Prostate gland (tissue), 2 donors: ENCODE data around the gene INIP. TPM values are rescaled to one million over a fixed set of nuclear protein-coding genes. Genes with fewer than 3 reads are reported as not detected.

Source experiments
- DNase-seq: peaks from one replicate; pipeline ENCODE4 v3.0.0-alpha.2; 2019; ENCODE audit warnings: low spot score
- H3K27ac ChIP-seq, 2 donors: fragments of 200-600 bp; sonication (generic); 2 replicates each; pipeline ENCODE4 v1.5.1; 2017 to 2019
- H3K27me3 ChIP-seq: fragments of 200-600 bp; sonication (generic); replicated peaks from 2 replicates; pipeline ENCODE4 v1.5.1; 2019; ENCODE audit not compliant: insufficient read depth
- H3K36me3 ChIP-seq, 2 donors: fragments of 200-600 bp; sonication (generic); 1 replicate in 1 of 2; 2 replicates in 1 of 2; pipeline versions ENCODE4 v1.5.1 to v1.8.1; 2017 to 2019
- H3K4me1 ChIP-seq: fragments of 200-600 bp; sonication (generic); replicated peaks from 2 replicates; pipeline ENCODE4 v1.5.1; 2019
- H3K4me3 ChIP-seq, 2 donors: fragments of 200-600 bp; sonication (generic); 2 replicates each; pipeline ENCODE4 v1.5.1; 2017 to 2019
- H3K9me3 ChIP-seq: fragments of 200-600 bp; sonication (generic); 2 replicates; pipeline ENCODE4 v1.5.1; 2017
- POLR2A ChIP-seq: fragments of 450-650 bp; IDR thresholded peaks from one replicate; pipeline ENCODE4 v1.6.1; 2016; ENCODE audit warnings: antibody characterized with exemption, mild to moderate bottlenecking
- POLR2AphosphoS5 ChIP-seq: sonication (generic); formaldehyde crosslinking; IDR thresholded peaks from one replicate; pipeline ENCODE4 v1.6.1; 2017; ENCODE audit warnings: antibody characterized with exemption
- WGBS: methylation state at CpG from one replicate; pipeline ENCODE4 v1.1.5; 2018; 5-methylcytosine and 5-hydroxymethylcytosine counted together
- intact Hi-C: fragments of 100-400 bp; cut with DNase I; formaldehyde crosslinking; loops from one replicate; pipeline ENCODE4 v1.14.2; 2022
- total RNA-seq, 2 donors: library from RNA; depleted of rRNA; stranded (reverse); fragments of >200 nt; gene quantifications; one replicate each; pipeline ENCODE4 v1.1.0, GENCODE V29; 2016
- TF ChIP-seq, protein P1 (sequence below), 4 experiments: fragments of 200-600 bp in 2 of 4; fragments of 450-650 bp in 2 of 4; sonication (generic) in 2 of 4; IDR thresholded peaks; 1 replicate in 3 of 4; 2 replicates in 1 of 4; pipeline ENCODE4 v1.5.1; 2016 to 2019; ENCODE audit warnings: antibody characterized with exemption in 4 of 4, mild to moderate bottlenecking in 2 of 4, moderate library complexity in 2 of 4

The INIP gene
- total RNA-seq, 2 donors from 2014 or later, result 21.0 to 36.6 TPM

- 60% methylated on average over 2 of the region's 2 CpGs for WGBS
- intact Hi-C loops, result no loop called here
- Histone ChIP-seq H3K27ac (no peak overlapping the region), H3K4me1 (no peaks in the 10 kb centered on the region), H3K27me3 (no peaks in the 10 kb centered on the region), H3K4me3 (no peak overlapping the region), H3K36me3 (no peaks in the 10 kb centered on the region), H3K9me3 (no peaks in the 10 kb centered on the region)
- no peak for TF ChIP-seq POLR2A
- TF ChIP-seq, protein P1, sequence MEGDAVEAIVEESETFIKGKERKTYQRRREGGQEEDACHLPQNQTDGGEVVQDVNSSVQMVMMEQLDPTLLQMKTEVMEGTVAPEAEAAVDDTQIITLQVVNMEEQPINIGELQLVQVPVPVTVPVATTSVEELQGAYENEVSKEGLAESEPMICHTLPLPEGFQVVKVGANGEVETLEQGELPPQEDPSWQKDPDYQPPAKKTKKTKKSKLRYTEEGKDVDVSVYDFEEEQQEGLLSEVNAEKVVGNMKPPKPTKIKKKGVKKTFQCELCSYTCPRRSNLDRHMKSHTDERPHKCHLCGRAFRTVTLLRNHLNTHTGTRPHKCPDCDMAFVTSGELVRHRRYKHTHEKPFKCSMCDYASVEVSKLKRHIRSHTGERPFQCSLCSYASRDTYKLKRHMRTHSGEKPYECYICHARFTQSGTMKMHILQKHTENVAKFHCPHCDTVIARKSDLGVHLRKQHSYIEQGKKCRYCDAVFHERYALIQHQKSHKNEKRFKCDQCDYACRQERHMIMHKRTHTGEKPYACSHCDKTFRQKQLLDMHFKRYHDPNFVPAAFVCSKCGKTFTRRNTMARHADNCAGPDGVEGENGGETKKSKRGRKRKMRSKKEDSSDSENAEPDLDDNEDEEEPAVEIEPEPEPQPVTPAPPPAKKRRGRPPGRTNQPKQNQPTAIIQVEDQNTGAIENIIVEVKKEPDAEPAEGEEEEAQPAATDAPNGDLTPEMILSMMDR (IDR thresholded peaks at IDR 0.05), result no peak
- no peak for TF ChIP-seq POLR2AphosphoS5
- DNase-seq, result no peak
These were observed 48.6 kb downstream of the INIP start for GRCh38 chr9:112669326-112669725.

- WGBS, result 91% methylated on average over 4 of the region's 4 CpGs
- Histone ChIP-seq H3K4me1 (no peaks in the 10 kb centered on the region), H3K27me3 (no peaks in the 10 kb centered on the region), H3K4me3 (no peak overlapping the region), H3K9me3 (no peaks in the 10 kb centered on the region), H3K36me3 (no peaks in the 10 kb centered on the region), H3K27ac (no peak overlapping the region)
- no peak for TF ChIP-seq POLR2A
- TF ChIP-seq, protein P1 (IDR thresholded peaks at IDR 0.05), result no peak
- DNase-seq, result no peak
- intact Hi-C loops, result no loop called here
These were observed 52.6 kb downstream of the INIP start for GRCh38 chr9:112665347-112665746.

DNA sequence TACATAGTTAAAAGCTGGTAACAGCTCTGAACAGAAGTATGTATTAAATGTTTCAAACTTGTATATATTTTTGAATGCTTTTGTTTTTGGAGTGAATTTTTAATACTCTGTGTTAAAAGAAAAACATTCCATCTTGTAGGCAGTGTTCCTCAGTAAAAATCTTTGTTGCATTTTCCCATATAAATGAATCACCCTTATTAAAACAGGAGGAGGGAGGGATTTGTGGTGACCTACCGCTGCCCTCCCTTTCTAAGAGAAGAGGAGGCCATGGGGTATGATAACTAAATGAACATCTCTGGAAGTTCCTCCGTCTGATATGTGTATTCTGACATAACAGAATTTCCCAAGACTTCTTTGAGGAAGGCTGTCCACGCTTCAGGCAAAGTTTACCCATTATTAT is 53.4 kb downstream of the INIP start:
- no peak overlapping the region for H3K4me3 ChIP-seq
- no peaks in the 10 kb centered on the region for H3K4me1 ChIP-seq
- TF ChIP-seq, protein P1 (IDR thresholded peaks at IDR 0.05), result no peak
- TF ChIP-seq POLR2AphosphoS5, result no peak
- TF ChIP-seq POLR2A, result no peak
- no peak overlapping the region for H3K27ac ChIP-seq
- H3K27me3 ChIP-seq, result no peaks in the 10 kb centered on the region
- intact Hi-C loops, result no loop called here
- 73% methylated on average over 3 of the region's 3 CpGs for WGBS
- no peaks in the 10 kb centered on the region for H3K36me3 ChIP-seq
- DNase-seq, result no peak
- H3K9me3 ChIP-seq, result no peaks in the 10 kb centered on the region

DNA sequence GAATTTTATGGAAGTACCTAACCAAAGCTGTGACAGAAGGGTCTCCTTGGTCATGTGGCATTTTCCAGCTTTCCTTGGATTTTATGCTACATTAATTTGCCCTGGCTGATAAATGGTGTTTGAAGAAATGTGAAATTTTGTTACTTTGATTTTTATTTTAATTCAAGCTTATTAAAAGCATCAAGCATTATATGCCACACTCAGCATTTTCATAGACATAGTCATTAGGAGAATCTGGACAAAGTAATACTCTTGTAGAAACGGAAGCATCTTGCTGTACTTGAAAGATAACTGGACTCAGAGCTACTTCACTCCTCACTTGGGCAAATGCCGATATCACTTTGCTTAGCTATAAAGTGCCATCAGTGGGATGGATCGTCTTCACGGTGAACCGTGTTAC is 54.2 kb downstream of the INIP start:
- no peak overlapping the region for H3K4me3 ChIP-seq
- no peaks in the 10 kb centered on the region for H3K9me3 ChIP-seq
- intact Hi-C loops, result no loop called here
- H3K4me1 ChIP-seq, result no peaks in the 10 kb centered on the region
- DNase-seq, result no peak
- H3K36me3 ChIP-seq, result no peaks in the 10 kb centered on the region
- WGBS, result 91% methylated on average over 5 of the region's 5 CpGs
- no peak for TF ChIP-seq POLR2A
- no peak for TF ChIP-seq POLR2AphosphoS5
- TF ChIP-seq, protein P1 (IDR thresholded peaks at IDR 0.05), result no peak
- no peaks in the 10 kb centered on the region for H3K27me3 ChIP-seq
- H3K27ac ChIP-seq, result no peak overlapping the region

- H3K27me3 ChIP-seq, result no peaks in the 10 kb centered on the region
These were observed 58.0 kb downstream of the INIP start for GRCh38 chr9:112659906-112660305.

More at GRCh38 chr9:112659906-112660305, 58.0 kb downstream of the INIP start:
- Histone ChIP-seq H3K36me3 (no peaks in the 10 kb centered on the region), H3K27ac (no peak overlapping the region), H3K4me3 (no peak overlapping the region), H3K4me1 (no peaks in the 10 kb centered on the region), H3K9me3 (no peaks in the 10 kb centered on the region)
- no peak for DNase-seq
- WGBS, result 94% methylated on average over 12 of the region's 12 CpGs
- TF ChIP-seq POLR2AphosphoS5 (no peak), POLR2A (no peak)
- TF ChIP-seq, protein P1 (IDR thresholded peaks at IDR 0.05), result no peak
- intact Hi-C loops, result no loop called here
